Lower lobe of right lung (tissue), 2 donors: Measurements from ENCODE around the gene ACOT7. TPM values are rescaled to one million over a fixed set of nuclear protein-coding genes. Genes with fewer than 3 reads are reported as not detected.

ENCODE experiments used
- ATAC-seq, 2 donors: fragments of 200-7000 bp; cut with Tn5 transposase; one replicate each; pipeline ENCODE4 v1.9.1; 2020 to 2022; ENCODE audit warnings: mild to moderate bottlenecking in 2 of 2, moderate library complexity in 2 of 2
- DNase-seq: peaks from one replicate; pipeline ENCODE4 v3.0.0-alpha.2; 2020
- H3K27ac ChIP-seq: fragments of 200-600 bp; one replicate; pipeline ENCODE4 v1.8.0; 2022
- H3K27me3 ChIP-seq: fragments of 200-600 bp; one replicate; pipeline ENCODE4 v1.8.0; 2022; ENCODE audit warnings: low read depth
- H3K36me3 ChIP-seq: fragments of 200-600 bp; one replicate; pipeline ENCODE4 v1.8.0; 2022; ENCODE audit warnings: mild to moderate bottlenecking
- H3K4me1 ChIP-seq: fragments of 200-600 bp; one replicate; pipeline ENCODE4 v1.8.0; 2022
- H3K4me3 ChIP-seq: fragments of 200-600 bp; one replicate; pipeline ENCODE4 v1.8.0; 2022; ENCODE audit warnings: mild to moderate bottlenecking
- H3K9me3 ChIP-seq: fragments of 200-600 bp; one replicate; pipeline ENCODE4 v1.8.0; 2022
- CTCF ChIP-seq: fragments of 200-600 bp; IDR thresholded peaks from one replicate; pipeline ENCODE4 v1.8.0; 2022; ENCODE audit warnings: antibody characterized with exemption, mild to moderate bottlenecking
- intact Hi-C: fragments of 100-400 bp; cut with DNase I; formaldehyde crosslinking; loops from one replicate; pipeline ENCODE4 v1.11.0; 2022
- total RNA-seq: library from RNA; stranded (reverse); fragmentation: NEBNext Ultra II Directional; extraction: Animal tissue kit (Norgen Biotek cat#: 25700); gene quantifications from one replicate; pipeline ENCODE4 v1.2.1, GENCODE V29; 2021
- donor health status: DM: no; HTN: yes; CAD: no; lungs with severe emphysema.

Gene ACOT7
- total RNA-seq, 1 donor from 2014 or later = 28.5 TPM

- Histone ChIP-seq H3K27ac (no peak overlapping the region), H3K36me3 (no peaks in the 10 kb centered on the region), H3K4me3 (peak overlapping the region; percentile 50), H3K27me3 (peaks cover 99% of the 10 kb centered on the region), H3K9me3 (no peaks in the 10 kb centered on the region), H3K4me1 (peaks cover 47% of the 10 kb centered on the region)
- TF ChIP-seq CTCF = no peak
- ATAC-seq (no peak), DNase-seq (no peak)
- intact Hi-C loops = no loop called here
Measured at GRCh38 chr1:6419397-6419803, 25.8 kb upstream of the ACOT7 start.

- H3K27me3 ChIP-seq = peaks cover 95% of the 10 kb centered on the region
- DNase-seq = no peak
- no peak for TF ChIP-seq CTCF
- intact Hi-C loops = no loop called here
- H3K9me3 ChIP-seq = no peaks in the 10 kb centered on the region
- peak overlapping the region; percentile 50 for H3K4me3 ChIP-seq
- H3K36me3 ChIP-seq = no peaks in the 10 kb centered on the region
- H3K4me1 ChIP-seq = peaks cover 43% of the 10 kb centered on the region
- no peak for ATAC-seq
- H3K27ac ChIP-seq = no peak overlapping the region
Measured at GRCh38 chr1:6418668-6419396, 25.3 kb upstream of the ACOT7 start.

- H3K9me3 ChIP-seq = no peaks in the 10 kb centered on the region
- ATAC-seq (no peak), DNase-seq (no peak)
- H3K27ac ChIP-seq = no peak overlapping the region
- H3K4me3 ChIP-seq = no peak overlapping the region
- H3K27me3 ChIP-seq = peaks cover 88% of the 10 kb centered on the region
- intact Hi-C loops = no loop called here
- no peak for TF ChIP-seq CTCF
- peaks cover 36% of the 10 kb centered on the region for H3K4me1 ChIP-seq
- no peaks in the 10 kb centered on the region for H3K36me3 ChIP-seq
Measured at GRCh38 chr1:6417961-6418667, 24.5 kb upstream of the ACOT7 start.

GRCh38 chr1:6416906-6417305 lies 23.3 kb upstream of the ACOT7 start:
- intact Hi-C loops = no loop called here
- H3K9me3 ChIP-seq = no peaks in the 10 kb centered on the region
- H3K27ac ChIP-seq = no peak overlapping the region
- H3K4me1 ChIP-seq = peaks cover 33% of the 10 kb centered on the region
- DNase-seq = no peak
- TF ChIP-seq CTCF = no peak
- no peak for ATAC-seq
- no peak overlapping the region for H3K4me3 ChIP-seq
- H3K27me3 ChIP-seq = peaks cover 77% of the 10 kb centered on the region
- no peaks in the 10 kb centered on the region for H3K36me3 ChIP-seq

GRCh38 chr1:6416295-6416656 lies 22.7 kb upstream of the ACOT7 start:
- no peaks in the 10 kb centered on the region for H3K9me3 ChIP-seq
- DNase-seq = no peak
- H3K4me1 ChIP-seq = peaks cover 33% of the 10 kb centered on the region
- H3K36me3 ChIP-seq = no peaks in the 10 kb centered on the region
- peaks cover 77% of the 10 kb centered on the region for H3K27me3 ChIP-seq
- intact Hi-C loops = no loop called here
- H3K27ac ChIP-seq = no peak overlapping the region
- peak overlapping the region; percentile 3 for H3K4me3 ChIP-seq
- no peak for ATAC-seq
- no peak for TF ChIP-seq CTCF
